OCI-LY3 (cell line): Measurements from ENCODE around the gene AMDHD2.

ENCODE experiments used
- H2AFZ ChIP-seq: fragments of 200-600, 300-600 bp; shearing (Covaris generic); 2 replicates; pipeline ENCODE4 v1.6.0; 2014; ENCODE audit warnings: antibody characterized with exemption, low read depth, low read length
- H3K27ac ChIP-seq: fragments of 200-600, 300-600 bp; sonication (generic); 2 replicates; pipeline ENCODE4 v1.5.1; 2014; ENCODE audit warnings: mild to moderate bottlenecking, low read length, moderate library complexity, mixed read lengths
- H3K27me3 ChIP-seq: fragments of 200-600, 300-600 bp; sonication (generic); 2 replicates; pipeline ENCODE4 v1.6.1; 2014; ENCODE audit warnings: low read depth, low read length, mixed read lengths
- H3K36me3 ChIP-seq: fragments of 200-600, 300-600 bp; sonication (generic); replicated peaks from 2 replicates; pipeline ENCODE3; 2014; ENCODE audit warnings: low read depth, low read length, mixed read lengths
- H3K4me1 ChIP-seq: fragments of 300-600, 200-600 bp; sonication (generic); 2 replicates; pipeline ENCODE4 v1.6.1; 2014; ENCODE audit warnings: low read length, mixed read lengths
- H3K4me2 ChIP-seq: fragments of 200-600, 300-600 bp; sonication (generic); 2 replicates; pipeline ENCODE4 v1.6.1; 2014; ENCODE audit warnings: low read length, mixed read lengths
- H3K4me3 ChIP-seq: fragments of 300-600, 200-600 bp; sonication (generic); 2 replicates; pipeline ENCODE4 v1.5.1; 2014; ENCODE audit warnings: antibody characterized with exemption, mild to moderate bottlenecking, low read length, moderate library complexity
- H3K79me2 ChIP-seq: fragments of 300-600, 200-600 bp; shearing (Covaris generic); 2 replicates; pipeline ENCODE4 v1.6.1; 2014; ENCODE audit warnings: mild to moderate bottlenecking, low read length, mixed read lengths
- H3K9ac ChIP-seq: fragments of 300-600, 200-600 bp; shearing (Covaris generic); 2 replicates; pipeline ENCODE4 v1.6.0; 2014; ENCODE audit warnings: mild to moderate bottlenecking, low read length, moderate library complexity
- H3K9me3 ChIP-seq: fragments of 200-600, 300-600 bp; shearing (Covaris generic); 2 replicates; pipeline ENCODE4 v1.6.1; 2014; ENCODE audit warnings: low read length, mixed read lengths; ENCODE audit not compliant: insufficient read depth
- H4K20me1 ChIP-seq: fragments of 200-600, 300-600 bp; sonication (generic); 2 replicates; pipeline ENCODE4 v1.6.1; 2016; ENCODE audit warnings: low read length, mixed read lengths; ENCODE audit not compliant: insufficient read depth
- CTCF ChIP-seq: fragments of 200-600, 300-600 bp; sonication (generic); IDR thresholded peaks from 2 replicates; pipeline ENCODE4 v1.5.1; 2014; ENCODE audit warnings: antibody characterized with exemption, low read length, low read depth
- EZH2phosphoT487 ChIP-seq: fragments of 200-600 bp; shearing (Covaris generic); IDR thresholded peaks from 2 replicates; pipeline ENCODE4 v1.6.1; 2018; ENCODE audit warnings: antibody characterized with exemption, mixed run types, low read depth

Gene AMDHD2

GRCh38 chr16:2527071-2527783 is 7.1 kb downstream of the AMDHD2 start:
- Histone ChIP-seq H3K4me2 (no peak overlapping the region), H2AFZ (no peak overlapping the region), H3K4me1 (peaks cover 6% of the 10 kb centered on the region; the same call in 1 of the 2 replicates), H3K9me3 (no peaks in the 10 kb centered on the region), H4K20me1 (no peaks in the 10 kb centered on the region), H3K9ac (no peak overlapping the region), H3K36me3 (peaks cover 22% of the 10 kb centered on the region), H3K27ac (no peak overlapping the region), H3K4me3 (no peak overlapping the region), H3K27me3 (no peaks in the 10 kb centered on the region), H3K79me2 (no peaks in the 10 kb centered on the region)
- no peak for TF ChIP-seq EZH2phosphoT487
- TF ChIP-seq CTCF = no peak

- no peak overlapping the region for H3K9ac ChIP-seq
- no peak for TF ChIP-seq EZH2phosphoT487
- TF ChIP-seq CTCF = no peak
- H3K79me2 ChIP-seq = no peaks in the 10 kb centered on the region
- H3K27ac ChIP-seq = no peak overlapping the region
- H2AFZ ChIP-seq = no peak overlapping the region
- no peaks in the 10 kb centered on the region for H3K27me3 ChIP-seq
- H4K20me1 ChIP-seq = no peaks in the 10 kb centered on the region
- H3K4me1 ChIP-seq = peaks cover 6% of the 10 kb centered on the region; the same call in 1 of the 2 replicates
- H3K4me3 ChIP-seq = no peak overlapping the region
- H3K36me3 ChIP-seq = peaks cover 22% of the 10 kb centered on the region
- no peaks in the 10 kb centered on the region for H3K9me3 ChIP-seq
- no peak overlapping the region for H3K4me2 ChIP-seq
Measured at GRCh38 chr16:2527784-2528100, 7.6 kb downstream of the AMDHD2 start.

- Histone ChIP-seq H3K9ac (no peak overlapping the region), H3K4me2 (no peak overlapping the region), H3K4me1 (peaks cover 6% of the 10 kb centered on the region; the same call in 1 of the 2 replicates), H3K4me3 (no peak overlapping the region), H3K9me3 (no peaks in the 10 kb centered on the region), H2AFZ (no peak overlapping the region), H3K27me3 (no peaks in the 10 kb centered on the region), H3K36me3 (peaks cover 18% of the 10 kb centered on the region), H3K27ac (no peak overlapping the region), H3K79me2 (no peaks in the 10 kb centered on the region), H4K20me1 (no peaks in the 10 kb centered on the region)
- TF ChIP-seq CTCF (no peak), EZH2phosphoT487 (no peak)
Measured at GRCh38 chr16:2528161-2529060, 8.2 kb downstream of the AMDHD2 start.
